Duodenal mucosa (tissue), 2 donors: Measurements from ENCODE around the gene PIH1D2.
"Not testable (repeated sequence)": the region's sequence is repeated elsewhere in the genome, so short reads cannot be mapped to it uniquely, and the experiment has no call there.

ENCODE experiments used
- H3K27ac ChIP-seq: one replicate; pipeline ENCODE4 v1.7.0; 2013; ENCODE audit warnings: low read depth, low read length
- H3K27me3 ChIP-seq, 2 donors: one replicate each; pipeline ENCODE4 v1.7.0; 2013; ENCODE audit warnings: low read length in 2 of 2, control low read depth in 1 of 2; ENCODE audit not compliant: insufficient read depth in 2 of 2, control insufficient read depth in 1 of 2
- H3K36me3 ChIP-seq, 2 donors: one replicate each; pipeline ENCODE4 v1.7.0; 2013; ENCODE audit warnings: low read length in 2 of 2, control low read depth in 1 of 2; ENCODE audit not compliant: insufficient read depth in 2 of 2, control insufficient read depth in 1 of 2
- H3K4me1 ChIP-seq, 2 donors: one replicate each; pipeline ENCODE4 v1.7.0; 2013; ENCODE audit warnings: low read length in 2 of 2, control low read depth in 1 of 2; ENCODE audit not compliant: insufficient read depth in 2 of 2, control insufficient read depth in 1 of 2
- H3K4me3 ChIP-seq, 2 donors: one replicate each; pipeline ENCODE4 v1.7.0; 2013; ENCODE audit warnings: low read length in 2 of 2, low read depth in 1 of 2
- H3K9ac ChIP-seq, 2 donors: one replicate each; pipeline ENCODE4 v1.7.0; 2013; ENCODE audit warnings: low read length in 2 of 2, low read depth in 1 of 2
- H3K9me3 ChIP-seq, 2 donors: one replicate each; pipeline ENCODE4 v1.7.0; 2013; ENCODE audit warnings: low read length in 2 of 2, control low read depth in 1 of 2; ENCODE audit not compliant: control insufficient read depth in 1 of 2

PIH1D2 gene

GRCh38 chr11:112057170-112057569, 16.6 kb downstream of the PIH1D2 start:
- no peak overlapping the region for H3K4me3 ChIP-seq
- H3K9ac ChIP-seq, result no peak overlapping the region
- H3K27me3 ChIP-seq, result no peaks in the 10 kb centered on the region
- H3K9me3 ChIP-seq, result no peaks in the 10 kb centered on the region
- H3K27ac ChIP-seq, result no peak overlapping the region
- H3K4me1 ChIP-seq, result no peaks in the 10 kb centered on the region
- H3K36me3 ChIP-seq, result peaks cover 2 to 74% of the 10 kb centered on the region in 2 donors

GRCh38 chr11:112051768-112052167, 22.0 kb downstream of the PIH1D2 start:
- peaks cover 0 to 51% of the 10 kb centered on the region in 2 donors for H3K36me3 ChIP-seq
- no peaks in the 10 kb centered on the region for H3K4me1 ChIP-seq
- no peak overlapping the region for H3K9ac ChIP-seq
- H3K27ac ChIP-seq, result no peak overlapping the region
- H3K27me3 ChIP-seq, result no peaks in the 10 kb centered on the region
- no peaks in the 10 kb centered on the region for H3K9me3 ChIP-seq
- H3K4me3 ChIP-seq, result no peak overlapping the region

GRCh38 chr11:112050721-112051120, 23.1 kb downstream of the PIH1D2 start:
- no peaks in the 10 kb centered on the region for H3K9me3 ChIP-seq
- no peak overlapping the region for H3K9ac ChIP-seq
- no peaks in the 10 kb centered on the region for H3K27me3 ChIP-seq
- no peaks in the 10 kb centered on the region for H3K4me1 ChIP-seq
- no peak overlapping the region for H3K4me3 ChIP-seq
- H3K36me3 ChIP-seq, result peaks cover 0 to 49% of the 10 kb centered on the region in 2 donors
- H3K27ac ChIP-seq, result no peak overlapping the region

GRCh38 chr11:112049777-112050176, 24.0 kb downstream of the PIH1D2 start:
- Histone ChIP-seq H3K4me3 (no peak overlapping the region), H3K36me3 (peaks cover 5 to 56% of the 10 kb centered on the region in 2 donors), H3K9ac (no peak overlapping the region), H3K4me1 (no peaks in the 10 kb centered on the region), H3K9me3 (no peaks in the 10 kb centered on the region), H3K27ac (no peak overlapping the region), H3K27me3 (no peaks in the 10 kb centered on the region)

- H3K27ac ChIP-seq, H3K4me3 ChIP-seq, H3K9ac ChIP-seq, H3K4me1 ChIP-seq, H3K27me3 ChIP-seq, H3K9me3 ChIP-seq: not testable (repeated sequence)
- H3K36me3 ChIP-seq, result peaks cover 9 to 52% of the 10 kb centered on the region in 2 donors
Observed at GRCh38 chr11:112048256-112048655, 25.6 kb downstream of the PIH1D2 start.

GRCh38 chr11:112046647-112047046, 27.2 kb downstream of the PIH1D2 start:
- H3K9ac ChIP-seq, H3K9me3 ChIP-seq, H3K4me1 ChIP-seq, H3K27me3 ChIP-seq, H3K4me3 ChIP-seq, H3K27ac ChIP-seq: not testable (repeated sequence)
- peaks cover 9 to 49% of the 10 kb centered on the region in 2 donors for H3K36me3 ChIP-seq

GRCh38 chr11:112044961-112045360, 28.9 kb downstream of the PIH1D2 start:
- peaks cover 13 to 51% of the 10 kb centered on the region in 2 donors for H3K36me3 ChIP-seq
- H3K27ac ChIP-seq, result no peak overlapping the region
- H3K9me3 ChIP-seq, result no peaks in the 10 kb centered on the region
- no peak overlapping the region for H3K4me3 ChIP-seq
- H3K4me1 ChIP-seq, result no peaks in the 10 kb centered on the region
- H3K27me3 ChIP-seq, result no peaks in the 10 kb centered on the region
- H3K9ac ChIP-seq, result no peak overlapping the region

GRCh38 chr11:112042961-112043304, 30.9 kb downstream of the PIH1D2 start:
- no peak overlapping the region for H3K4me3 ChIP-seq
- peaks cover 20 to 63% of the 10 kb centered on the region in 2 donors for H3K36me3 ChIP-seq
- no peaks in the 10 kb centered on the region for H3K27me3 ChIP-seq
- H3K9me3 ChIP-seq, result no peaks in the 10 kb centered on the region
- H3K27ac ChIP-seq, result no peak overlapping the region
- H3K4me1 ChIP-seq, result no peaks in the 10 kb centered on the region
- no peak overlapping the region for H3K9ac ChIP-seq

- H3K36me3 ChIP-seq, result peaks cover 22 to 68% of the 10 kb centered on the region in 2 donors
- no peaks in the 10 kb centered on the region for H3K9me3 ChIP-seq
- no peak overlapping the region for H3K4me3 ChIP-seq
- no peaks in the 10 kb centered on the region for H3K27me3 ChIP-seq
- H3K27ac ChIP-seq, result no peak overlapping the region
- H3K9ac ChIP-seq, result no peak overlapping the region
- H3K4me1 ChIP-seq, result no peaks in the 10 kb centered on the region
Observed at GRCh38 chr11:112042161-112042960, 31.5 kb downstream of the PIH1D2 start.

- Histone ChIP-seq H3K27ac (no peak overlapping the region), H3K36me3 (peaks cover 28 to 67% of the 10 kb centered on the region in 2 donors), H3K27me3 (no peaks in the 10 kb centered on the region), H3K9me3 (no peaks in the 10 kb centered on the region), H3K9ac (no peak overlapping the region), H3K4me3 (no peak overlapping the region), H3K4me1 (no peaks in the 10 kb centered on the region)
Observed at GRCh38 chr11:112037527-112037926, 36.3 kb downstream of the PIH1D2 start.
